ENCODE results near the gene ILKAP.

The ILKAP gene

DNA sequence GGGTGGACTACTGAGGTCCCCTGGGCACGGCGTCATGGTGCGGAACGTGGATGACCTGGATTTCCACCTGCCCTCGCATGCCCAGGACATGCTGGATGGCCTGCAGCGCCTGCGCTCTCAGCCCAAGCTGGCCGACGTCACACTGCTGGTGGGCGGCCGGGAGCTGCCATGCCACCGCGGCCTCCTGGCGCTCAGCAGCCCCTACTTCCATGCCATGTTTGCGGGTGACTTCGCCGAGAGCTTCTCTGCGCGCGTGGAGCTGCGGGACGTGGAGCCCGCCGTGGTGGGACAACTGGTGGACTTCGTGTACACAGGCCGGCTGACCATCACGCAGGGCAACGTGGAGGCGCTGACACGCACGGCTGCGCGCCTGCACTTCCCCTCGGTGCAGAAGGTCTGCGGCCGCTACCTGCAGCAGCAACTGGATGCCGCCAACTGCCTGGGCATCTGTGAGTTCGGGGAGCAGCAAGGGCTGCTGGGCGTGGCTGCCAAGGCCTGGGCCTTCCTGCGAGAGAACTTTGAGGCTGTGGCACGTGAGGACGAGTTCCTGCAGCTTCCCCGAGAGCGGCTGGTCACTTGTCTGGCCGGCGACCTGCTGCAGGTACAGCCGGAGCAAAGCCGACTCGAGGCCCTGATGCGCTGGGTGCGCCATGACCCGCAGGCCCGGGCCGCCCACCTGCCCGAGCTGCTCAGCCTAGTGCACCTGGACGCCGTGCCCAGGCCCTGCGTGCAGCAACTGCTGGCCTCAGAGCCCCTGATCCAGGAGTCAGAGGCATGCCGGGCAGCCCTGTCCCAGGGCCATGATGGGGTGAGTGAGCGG lies 62.6 kb downstream of the ILKAP start:
- FAIRE-seq = no peak
- no peak for DNase-seq (ENCODE audit: insufficient read length, low spot score)
- TF ChIP-seq POU2F2 (IDR thresholded peaks at IDR 0.05; ENCODE audit: low read depth, low read length) = no peak
- no peak for TF ChIP-seq POLR2AphosphoS5 (IDR thresholded peaks at IDR 0.05; ENCODE audit: low read depth, low read length)
- TF ChIP-seq TAF1 (IDR thresholded peaks at IDR 0.05; ENCODE audit: low read depth, low read length) = no peak
- no peak for TF ChIP-seq PAX5 (IDR thresholded peaks at IDR 0.05; ENCODE audit: insufficient read depth, low read length, severe bottlenecking)
- TF ChIP-seq SPI1 (IDR thresholded peaks at IDR 0.05; ENCODE audit: low read depth, low read length) = no peak
- TF ChIP-seq POLR2A (IDR thresholded peaks at IDR 0.05; ENCODE audit: low read depth, low read length) = no peak

DNA sequence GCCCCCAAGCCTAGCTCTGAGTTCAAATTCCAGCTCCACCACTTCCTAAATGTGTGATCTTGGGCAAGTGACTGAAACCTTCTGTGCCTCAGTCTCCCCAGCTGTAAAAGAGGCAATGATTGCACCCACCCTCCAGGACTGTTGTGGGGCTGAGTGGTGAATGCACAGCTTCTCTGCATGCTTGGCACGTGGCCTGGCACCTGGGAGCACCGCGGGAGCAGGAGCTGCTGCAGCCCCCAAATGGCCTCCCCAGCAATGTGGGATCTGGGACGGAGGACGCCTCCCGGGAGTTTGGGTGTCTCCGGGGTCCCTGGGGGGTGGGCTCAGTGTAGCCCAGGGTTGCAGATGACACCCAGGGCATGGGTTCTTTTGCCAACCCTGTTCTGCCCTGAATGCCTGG lies 63.5 kb downstream of the ILKAP start:
- DNase-seq (ENCODE audit: insufficient read length, low spot score) (no peak), FAIRE-seq (no peak)
- TF ChIP-seq POLR2A (IDR thresholded peaks at IDR 0.05; ENCODE audit: low read depth, low read length) (no peak), TAF1 (IDR thresholded peaks at IDR 0.05; ENCODE audit: low read depth, low read length) (no peak), PAX5 (IDR thresholded peaks at IDR 0.05; ENCODE audit: insufficient read depth, low read length, severe bottlenecking) (no peak), SPI1 (IDR thresholded peaks at IDR 0.05; ENCODE audit: low read depth, low read length) (no peak), POU2F2 (IDR thresholded peaks at IDR 0.05; ENCODE audit: low read depth, low read length) (no peak), POLR2AphosphoS5 (IDR thresholded peaks at IDR 0.05; ENCODE audit: low read depth, low read length) (no peak)

- no peak for DNase-seq (ENCODE audit: insufficient read length, low spot score)
- no peak for FAIRE-seq
- no peak for TF ChIP-seq POLR2A (IDR thresholded peaks at IDR 0.05; ENCODE audit: low read depth, low read length)
- TF ChIP-seq PAX5 (IDR thresholded peaks at IDR 0.05; ENCODE audit: insufficient read depth, low read length, severe bottlenecking) = no peak
Observed at GRCh38 chr2:238139196-238140039, 64.1 kb downstream of the ILKAP start.

- TF ChIP-seq TAF1 (IDR thresholded peaks at IDR 0.05; ENCODE audit: low read depth, low read length) (no peak), PAX5 (IDR thresholded peaks at IDR 0.05; ENCODE audit: insufficient read depth, low read length, severe bottlenecking) (no peak), POU2F2 (IDR thresholded peaks at IDR 0.05; ENCODE audit: low read depth, low read length) (no peak), SPI1 (IDR thresholded peaks at IDR 0.05; ENCODE audit: low read depth, low read length) (no peak), POLR2AphosphoS5 (IDR thresholded peaks at IDR 0.05; ENCODE audit: low read depth, low read length) (no peak), POLR2A (IDR thresholded peaks at IDR 0.05; ENCODE audit: low read depth, low read length) (no peak)
- FAIRE-seq (no peak), DNase-seq (ENCODE audit: insufficient read length, low spot score) (no peak)
Observed at GRCh38 chr2:238138331-238139195, 64.9 kb downstream of the ILKAP start, which contains the start of gene KLHL30. TSS of gene KLHL30 (plus strand) at chr2:238138668. CDS start at chr2:238140755, 2,087 bp downstream.

- FAIRE-seq = no peak
Observed at GRCh38 chr2:238137885-238138284, 65.6 kb downstream of the ILKAP start.

DNA sequence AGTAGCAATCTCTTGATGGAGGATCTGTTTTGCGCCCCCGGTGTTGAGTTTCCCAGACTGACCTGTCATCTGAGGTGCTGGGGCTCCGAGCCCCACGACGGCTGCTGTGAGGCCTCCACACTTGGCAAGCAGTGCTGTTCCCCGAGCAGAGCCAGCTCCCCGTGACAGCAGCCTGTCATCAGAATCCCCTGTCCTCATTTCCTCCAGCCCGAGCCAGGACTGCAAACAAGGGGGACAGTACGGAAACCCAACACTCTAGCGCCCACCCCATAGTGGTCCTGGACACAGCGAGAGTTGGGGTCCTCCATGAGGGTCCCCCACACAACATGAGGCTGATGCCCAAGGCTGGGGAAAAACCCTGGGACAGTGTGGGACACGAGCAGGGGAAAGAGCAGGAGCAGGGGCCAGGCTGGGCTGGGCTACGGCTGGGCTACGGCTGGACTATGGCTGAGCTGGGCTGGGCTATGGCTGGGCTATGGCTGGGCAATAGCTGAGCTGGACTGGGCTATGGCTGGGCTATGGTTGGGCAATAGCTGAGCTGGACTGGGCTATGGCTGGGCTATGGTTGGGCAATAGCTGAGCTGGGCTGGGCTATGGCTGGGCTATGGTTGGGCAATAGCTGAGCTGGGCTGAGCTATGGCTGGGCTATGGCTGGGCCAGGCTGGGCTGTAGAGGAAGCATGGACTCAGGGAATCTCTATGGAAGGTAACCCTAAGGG lies 66.5 kb downstream of the ILKAP start:
- FAIRE-seq = no peak
- no peak for TF ChIP-seq POLR2A (IDR thresholded peaks at IDR 0.05; ENCODE audit: low read depth, low read length)
- TF ChIP-seq POLR2AphosphoS5 (IDR thresholded peaks at IDR 0.05; ENCODE audit: low read depth, low read length) = no peak
- no peak for TF ChIP-seq SPI1 (IDR thresholded peaks at IDR 0.05; ENCODE audit: low read depth, low read length)
- TF ChIP-seq PAX5 (IDR thresholded peaks at IDR 0.05; ENCODE audit: insufficient read depth, low read length, severe bottlenecking) = no peak
- TF ChIP-seq POU2F2 (IDR thresholded peaks at IDR 0.05; ENCODE audit: low read depth, low read length) = no peak
- TF ChIP-seq TAF1 (IDR thresholded peaks at IDR 0.05; ENCODE audit: low read depth, low read length) = no peak
- no peak for DNase-seq (ENCODE audit: insufficient read length, low spot score)

More at GRCh38 chr2:238137885-238138284, 65.6 kb downstream of the ILKAP start:
- TF ChIP-seq POU2F2 (IDR thresholded peaks at IDR 0.05; ENCODE audit: low read depth, low read length) (no peak), TAF1 (IDR thresholded peaks at IDR 0.05; ENCODE audit: low read depth, low read length) (no peak), SPI1 (IDR thresholded peaks at IDR 0.05; ENCODE audit: low read depth, low read length) (no peak), POLR2A (IDR thresholded peaks at IDR 0.05; ENCODE audit: low read depth, low read length) (no peak), POLR2AphosphoS5 (IDR thresholded peaks at IDR 0.05; ENCODE audit: low read depth, low read length) (no peak), PAX5 (IDR thresholded peaks at IDR 0.05; ENCODE audit: insufficient read depth, low read length, severe bottlenecking) (no peak)
- no peak for DNase-seq (ENCODE audit: insufficient read length, low spot score)

DNA sequence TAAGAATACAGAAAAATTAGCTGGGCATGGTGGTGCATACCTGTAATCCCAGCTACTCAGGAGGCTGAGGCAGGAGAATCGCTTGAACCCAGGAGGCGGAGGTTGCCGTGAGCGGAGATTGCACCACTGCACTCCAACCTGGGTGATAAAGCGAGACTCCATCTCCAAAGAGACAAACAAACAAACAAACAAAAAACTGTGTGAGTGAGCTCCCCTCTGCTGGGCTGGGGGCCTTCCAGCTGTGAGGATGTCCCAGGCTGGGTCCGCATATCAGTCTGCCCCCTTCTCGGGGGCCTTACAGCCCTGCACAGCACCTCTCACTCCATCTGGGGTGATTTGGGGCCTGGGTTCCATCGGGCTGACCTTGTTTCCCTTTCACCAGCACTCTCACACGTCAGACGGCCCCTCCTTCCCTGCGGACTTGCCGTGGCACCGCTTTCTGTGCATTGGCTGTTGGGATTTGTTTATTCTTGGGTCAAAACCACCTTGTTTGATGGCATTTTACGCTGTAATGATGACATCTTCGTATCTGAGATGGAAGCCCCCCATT lies 67.8 kb downstream of the ILKAP start:
- FAIRE-seq = no peak
- TF ChIP-seq TAF1 (IDR thresholded peaks at IDR 0.05; ENCODE audit: low read depth, low read length) = no peak
- no peak for TF ChIP-seq SPI1 (IDR thresholded peaks at IDR 0.05; ENCODE audit: low read depth, low read length)
- no peak for TF ChIP-seq POLR2AphosphoS5 (IDR thresholded peaks at IDR 0.05; ENCODE audit: low read depth, low read length)
- TF ChIP-seq PAX5 (IDR thresholded peaks at IDR 0.05; ENCODE audit: insufficient read depth, low read length, severe bottlenecking) = no peak
- no peak for TF ChIP-seq POLR2A (IDR thresholded peaks at IDR 0.05; ENCODE audit: low read depth, low read length)
- no peak for TF ChIP-seq POU2F2 (IDR thresholded peaks at IDR 0.05; ENCODE audit: low read depth, low read length)
- DNase-seq (ENCODE audit: insufficient read length, low spot score) = no peak

DNA sequence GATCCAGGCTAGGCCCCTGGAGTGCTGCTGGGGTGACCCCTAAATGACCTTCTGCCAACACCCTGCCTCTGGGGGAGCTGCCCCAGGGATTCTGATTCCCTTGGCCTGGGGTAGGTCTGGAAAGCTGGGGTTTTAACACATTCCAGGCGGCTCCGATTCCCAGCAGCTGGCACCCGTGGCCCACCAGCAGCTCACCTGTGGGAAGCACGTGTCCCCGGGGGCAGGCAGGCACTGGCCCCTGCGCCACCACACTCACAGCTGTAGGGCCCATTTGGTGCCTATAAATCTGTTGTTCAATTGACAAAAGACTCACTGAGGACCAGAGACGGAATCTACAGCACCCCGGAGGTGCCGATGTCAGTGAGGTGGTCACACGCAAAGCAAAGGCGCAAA lies 69.1 kb downstream of the ILKAP start:
- DNase-seq (ENCODE audit: insufficient read length, low spot score) (no peak), FAIRE-seq (no peak)
- TF ChIP-seq POLR2AphosphoS5 (IDR thresholded peaks at IDR 0.05; ENCODE audit: low read depth, low read length) (no peak), POU2F2 (IDR thresholded peaks at IDR 0.05; ENCODE audit: low read depth, low read length) (no peak)
